Natural killer cell (primary cell): ENCODE measurements around the gene RBM20. TPM values are rescaled to one million over a fixed set of nuclear protein-coding genes. Genes with fewer than 3 reads are reported as not detected.

ENCODE experiments used
- ATAC-seq, 3 donors: fragments of 150-1000 bp in 2 of 3; fragments of 200-7000 bp in 1 of 3; cut with Tn5 transposase; 1 replicate in 1 of 3; 2 replicates in 2 of 3; pipeline ENCODE4 v1.10.0; 2021; ENCODE audit warnings: mild to moderate bottlenecking in 2 of 3, moderate library complexity in 2 of 3
- DNase-seq, 2 donors: peaks; one replicate each; pipeline versions ENCODE4 v3.0.0 to v3.0.0-alpha.2; 2013 to 2021; ENCODE audit warnings: mixed read lengths in 1 of 2
- H3K27ac ChIP-seq: one replicate; pipeline ENCODE4 v1.5.1; 2013; ENCODE audit warnings: mild to moderate bottlenecking, low read length
- H3K27me3 ChIP-seq: one replicate; pipeline ENCODE4 v1.6.1; 2013; ENCODE audit warnings: low read length; ENCODE audit not compliant: control insufficient read depth, insufficient read depth
- H3K36me3 ChIP-seq: one replicate; pipeline ENCODE4 v1.6.1; 2013; ENCODE audit warnings: low read length; ENCODE audit not compliant: control insufficient read depth, insufficient read depth
- H3K4me1 ChIP-seq: one replicate; pipeline ENCODE4 v1.6.1; 2013; ENCODE audit warnings: low read length; ENCODE audit not compliant: control insufficient read depth, insufficient read depth
- H3K4me3 ChIP-seq: one replicate; pipeline ENCODE4 v1.5.1; 2013; ENCODE audit warnings: low read length
- H3K9me3 ChIP-seq: one replicate; pipeline ENCODE4 v1.6.1; 2013; ENCODE audit warnings: low read length; ENCODE audit not compliant: control insufficient read depth, insufficient read depth
- H3K27ac Mint-ChIP-seq, 2 donors: one replicate each; pipeline ENCODE4 v1.8.0; 2022; ENCODE audit warnings: mild to moderate bottlenecking in 2 of 2, mixed read lengths in 2 of 2, moderate library complexity in 1 of 2
- H3K27me3 Mint-ChIP-seq, 2 donors: one replicate each; pipeline ENCODE4 v1.8.0; 2022; ENCODE audit warnings: low read depth in 2 of 2, mixed read lengths in 2 of 2
- H3K36me3 Mint-ChIP-seq: one replicate; pipeline ENCODE4 v1.8.0; 2022; ENCODE audit warnings: mixed read lengths
- H3K4me1 Mint-ChIP-seq, 2 donors: one replicate each; pipeline ENCODE4 v1.8.0; 2022; ENCODE audit warnings: mixed read lengths in 2 of 2
- H3K4me3 Mint-ChIP-seq: one replicate; pipeline ENCODE4 v1.8.0; 2022; ENCODE audit warnings: mild to moderate bottlenecking, moderate library complexity, mixed read lengths
- H3K9me3 Mint-ChIP-seq, 2 donors: one replicate each; pipeline ENCODE4 v1.8.0; 2022; ENCODE audit warnings: mixed read lengths in 2 of 2
- CTCF ChIP-seq: fragments of 200-600 bp; IDR thresholded peaks from one replicate; pipeline ENCODE4 v1.8.0; 2022; ENCODE audit warnings: antibody characterized with exemption
- WGBS: methylation state at CpG from one replicate; pipeline ENCODE4 v1.1.7; 2013; ENCODE audit warnings: missing lambda C conversion rate; ENCODE audit not compliant: insufficient coverage; 5-methylcytosine and 5-hydroxymethylcytosine counted together
- intact Hi-C: fragments of 100-400 bp; cut with micrococcal nuclease; formaldehyde crosslinking; loops from one replicate; pipeline ENCODE4 v1.14.2; 2022
- total RNA-seq, 4 donors: library from RNA; stranded (reverse); fragments of 120-200 nt in 1 of 4; gene quantifications; one replicate each; pipeline versions ENCODE4 v1.2.3 to v1.2.4, GENCODE V29; 2013 to 2022

RBM20 gene
- total RNA-seq, 3 donors from 2014 or later (not counting 1 experiment from before 2014, with no cell fraction given) = 0.35 TPM; not detected in 2

- Histone ChIP-seq H3K4me3 (no peak overlapping the region), H3K4me1 (peaks cover 9% of the 10 kb centered on the region), H3K27me3 (no peaks in the 10 kb centered on the region), H3K27ac (no peak overlapping the region), H3K9me3 (no peaks in the 10 kb centered on the region), H3K36me3 (no peaks in the 10 kb centered on the region)
- no peak overlapping the region for H3K4me3 Mint-ChIP-seq
- H3K36me3 Mint-ChIP-seq = no peaks in the 10 kb centered on the region
- H3K9me3 Mint-ChIP-seq = no peaks in the 10 kb centered on the region
- intact Hi-C loops = no loop called here
- H3K4me1 Mint-ChIP-seq = peaks cover 6 to 19% of the 10 kb centered on the region in 2 donors
- 95% methylated on average over 7 of the region's 8 CpGs for WGBS
- peaks cover 0 to 2% of the 10 kb centered on the region in 2 donors for H3K27me3 Mint-ChIP-seq
- ATAC-seq (no peak), DNase-seq (peak in 1 of 2 donors; percentile 23)
- H3K27ac Mint-ChIP-seq = no peak overlapping the region
- TF ChIP-seq CTCF = no peak
These were observed 169.8 kb downstream of the RBM20 start for GRCh38 chr10:110813743-110814472.

- Mint-ChIP-seq H3K4me1 (peaks cover 6 to 19% of the 10 kb centered on the region in 2 donors), H3K27me3 (peaks cover 0 to 2% of the 10 kb centered on the region in 2 donors), H3K27ac (peak overlapping the region in 1 of 2 donors; percentile 72), H3K9me3 (no peaks in the 10 kb centered on the region), H3K4me3 (no peak overlapping the region), H3K36me3 (no peaks in the 10 kb centered on the region)
- no peaks in the 10 kb centered on the region for H3K27me3 ChIP-seq
- no peak for ATAC-seq
- H3K9me3 ChIP-seq = no peaks in the 10 kb centered on the region
- no peak overlapping the region for H3K4me3 ChIP-seq
- 71% methylated on average over 1 of the region's 1 CpG for WGBS
- H3K36me3 ChIP-seq = no peaks in the 10 kb centered on the region
- H3K27ac ChIP-seq = no peak overlapping the region
- TF ChIP-seq CTCF = no peak
- no peak for DNase-seq
- peaks cover 9% of the 10 kb centered on the region for H3K4me1 ChIP-seq
- intact Hi-C loops = no loop called here
These were observed 171.3 kb downstream of the RBM20 start for GRCh38 chr10:110815354-110816004.

DNA sequence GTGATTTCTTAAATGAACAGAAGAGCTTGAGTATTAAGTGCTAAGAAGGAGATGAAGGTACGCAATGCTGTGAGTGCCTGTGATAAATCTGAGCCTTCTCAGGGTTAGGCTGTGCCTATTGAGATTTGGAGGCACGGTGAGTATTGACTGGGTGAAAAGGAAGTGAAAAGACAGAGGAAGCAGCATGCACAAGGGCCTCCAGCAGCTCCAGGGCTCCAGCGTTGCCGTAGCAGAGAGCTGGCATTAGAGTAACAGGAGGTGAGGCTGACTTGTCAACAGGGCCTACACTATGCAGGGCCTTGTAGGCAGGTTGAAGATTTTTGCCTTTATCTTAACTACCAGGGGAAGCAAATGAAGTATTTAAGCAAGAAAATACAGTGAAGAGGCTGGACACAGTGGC is 173.5 kb downstream of the RBM20 start:
- no peak for TF ChIP-seq CTCF
- Mint-ChIP-seq H3K36me3 (no peaks in the 10 kb centered on the region), H3K27me3 (peaks cover 0 to 2% of the 10 kb centered on the region in 2 donors), H3K9me3 (no peaks in the 10 kb centered on the region), H3K4me3 (no peak overlapping the region), H3K27ac (no peak overlapping the region), H3K4me1 (peaks cover 6 to 19% of the 10 kb centered on the region in 2 donors)
- WGBS = 62% methylated on average over 4 of the region's 4 CpGs
- ATAC-seq (no peak), DNase-seq (peak in 1 of 2 donors; percentile 44)
- Histone ChIP-seq H3K4me1 (peaks cover 9% of the 10 kb centered on the region), H3K27ac (no peak overlapping the region), H3K9me3 (no peaks in the 10 kb centered on the region), H3K4me3 (no peak overlapping the region), H3K27me3 (no peaks in the 10 kb centered on the region), H3K36me3 (no peaks in the 10 kb centered on the region)
- intact Hi-C loops = no loop called here
